Hematopoietic multipotent progenitor cell treated with erythropoietin and hydrocortisone succinate and interleukin-3 and kit ligand, for 4 days (in vitro differentiated cells): ENCODE results near the gene MAGEA1.
A peak's percentile ranks its signal among the peaks of the same experiment; 100 is the strongest.
"Not testable (repeated sequence)": the region's sequence is repeated elsewhere in the genome, so short reads cannot be mapped to it uniquely, and the experiment has no call there.

Experiments used
- DNase-seq: peaks from one replicate; pipeline ENCODE4 v3.0.0-alpha.2; 2015

The MAGEA1 gene

GRCh38 chrX:153179131-153179530, at the start of gene MAGEA1:
TSS of gene MAGEA1 (plus strand) at chrX:153179284. CDS start at chrX:153182390, 3,106 bp downstream.
- DNase-seq: no peak

DNA sequence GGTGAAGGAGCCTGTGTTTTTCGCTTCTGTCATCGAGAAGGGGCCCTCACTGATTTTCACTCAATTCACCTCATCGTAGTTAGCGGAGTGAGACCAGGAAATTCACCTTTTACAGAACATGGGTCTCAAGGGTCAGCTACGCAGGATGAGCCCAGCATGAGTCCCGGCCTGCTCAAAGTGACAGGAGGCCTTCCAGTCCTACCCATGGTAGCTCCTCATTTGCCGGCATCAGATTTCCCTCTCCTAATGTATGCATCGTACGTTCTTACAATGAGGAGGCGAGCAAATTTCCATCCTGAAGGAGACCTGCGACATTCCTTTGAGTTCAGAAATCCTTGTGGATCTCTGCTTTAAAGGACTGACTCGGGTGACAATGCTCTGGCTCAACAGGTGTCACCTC, 46.2 kb upstream of the MAGEA1 start:
- not testable (repeated sequence) for DNase-seq

- DNase-seq: not testable (repeated sequence)
These were observed 40.0 kb upstream of the MAGEA1 start for GRCh38 chrX:153139074-153139473.

- DNase-seq: not testable (repeated sequence)
These were observed 32.8 kb upstream of the MAGEA1 start for GRCh38 chrX:153146288-153146687.

- DNase-seq: no peak
These were observed 25.6 kb upstream of the MAGEA1 start for GRCh38 chrX:153153516-153153915.

DNA sequence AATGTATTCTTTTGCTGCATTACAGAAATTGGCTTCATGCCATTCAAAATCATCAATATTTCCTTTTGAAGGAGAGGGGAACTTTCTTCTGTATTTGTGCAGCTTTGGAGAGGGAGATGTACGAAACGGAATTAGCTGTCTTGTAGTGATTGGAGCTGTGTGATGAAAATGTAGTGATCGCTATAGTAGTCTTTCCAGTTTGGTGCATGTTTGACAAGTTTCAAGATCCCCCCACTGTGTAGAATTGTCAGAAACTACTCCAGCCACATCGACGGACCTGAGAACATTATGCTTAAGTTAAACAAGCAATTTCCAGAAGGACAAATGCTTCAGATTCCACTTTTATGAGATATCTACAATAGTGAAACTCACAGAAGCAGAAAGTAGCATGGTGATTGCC, 21.6 kb upstream of the MAGEA1 start:
- DNase-seq: no peak

DNA sequence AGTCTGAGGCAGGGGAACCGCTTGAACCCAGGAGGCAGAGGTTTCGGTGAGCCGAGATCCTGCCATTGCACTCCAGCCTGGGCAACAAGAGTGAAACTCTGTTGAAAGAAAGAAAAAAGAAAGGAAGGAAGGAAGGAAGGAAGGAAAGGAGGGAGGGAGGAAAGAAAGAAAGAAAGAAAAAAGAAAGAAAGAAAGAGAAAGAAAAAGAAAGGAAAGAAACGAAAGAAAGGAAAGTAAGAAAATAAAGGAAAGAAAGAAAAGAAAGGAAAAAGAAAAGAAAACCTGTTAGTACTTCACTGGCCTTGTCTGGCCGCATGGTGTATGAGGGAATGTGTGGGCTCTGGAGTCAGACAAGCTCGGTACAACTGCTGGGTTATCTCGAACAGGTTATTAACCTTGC, 20.8 kb upstream of the MAGEA1 start:
- DNase-seq: no peak

GRCh38 chrX:153161952-153162351, 17.1 kb upstream of the MAGEA1 start:
- no peak for DNase-seq

DNA sequence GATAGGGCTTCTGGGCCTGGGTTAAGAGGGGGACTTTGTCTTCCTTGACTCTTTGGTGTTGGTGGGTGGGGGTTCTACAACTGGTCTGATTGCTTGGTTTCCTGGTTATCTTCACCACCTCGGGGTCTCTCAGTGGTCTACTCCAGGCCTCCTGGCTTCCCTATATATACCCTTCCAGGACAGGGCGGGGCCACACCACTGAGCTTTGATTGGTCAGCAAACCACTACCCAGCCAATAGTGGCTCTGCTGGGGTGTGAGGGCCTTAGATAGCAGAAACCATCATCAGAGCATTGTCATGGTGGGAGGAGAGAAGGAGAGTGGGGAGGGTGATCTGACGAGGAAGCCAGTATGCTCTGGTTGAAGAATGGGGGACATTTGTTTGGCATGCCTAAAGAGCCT, 14.4 kb upstream of the MAGEA1 start:
- DNase-seq: no peak

DNA sequence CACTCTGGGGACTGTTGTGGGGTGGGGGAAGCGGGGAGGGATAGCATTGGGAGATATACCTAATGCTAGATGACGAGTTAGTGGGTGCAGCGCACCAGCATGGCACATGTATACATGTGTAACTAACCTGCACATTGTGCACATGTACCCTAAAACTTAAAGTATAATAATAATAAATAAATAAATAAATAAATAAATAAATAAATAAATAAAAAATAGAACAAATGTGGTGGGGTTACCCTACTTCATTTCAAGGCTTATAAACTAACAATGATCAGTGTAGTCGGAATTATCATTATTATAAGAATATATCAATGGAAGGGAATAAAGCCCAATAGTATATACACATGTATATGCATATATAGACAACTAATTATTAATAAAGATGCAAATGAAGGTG, 10.7 kb upstream of the MAGEA1 start:
- DNase-seq: not testable (repeated sequence)

- DNase-seq: no peak
These were observed 2.7 kb downstream of the MAGEA1 start for GRCh38 chrX:153181822-153182221.

DNA sequence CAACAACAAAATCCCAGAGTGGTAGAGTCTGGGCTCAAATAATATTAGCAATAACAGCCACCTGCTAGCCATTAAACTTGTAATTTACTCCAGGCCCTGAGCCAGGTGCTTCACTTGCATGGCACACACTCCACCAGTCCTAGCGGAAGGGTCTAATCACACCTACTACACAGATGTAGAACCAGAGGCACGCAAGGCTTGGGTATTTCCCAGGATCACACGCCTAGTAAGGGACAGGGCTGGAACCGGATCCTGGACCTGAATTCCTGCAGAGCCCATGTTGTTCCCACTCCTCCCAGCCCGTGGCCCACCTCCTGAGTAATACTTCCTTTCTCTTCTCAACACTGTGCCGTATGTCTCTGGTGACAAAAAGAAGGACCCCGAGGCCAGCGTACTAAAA, 5.7 kb downstream of the MAGEA1 start:
- no peak for DNase-seq

GRCh38 chrX:153190381-153190780, 11.3 kb downstream of the MAGEA1 start:
- DNase-seq: no peak

GRCh38 chrX:153200462-153200861, 21.4 kb downstream of the MAGEA1 start:
- DNase-seq: no peak

DNA sequence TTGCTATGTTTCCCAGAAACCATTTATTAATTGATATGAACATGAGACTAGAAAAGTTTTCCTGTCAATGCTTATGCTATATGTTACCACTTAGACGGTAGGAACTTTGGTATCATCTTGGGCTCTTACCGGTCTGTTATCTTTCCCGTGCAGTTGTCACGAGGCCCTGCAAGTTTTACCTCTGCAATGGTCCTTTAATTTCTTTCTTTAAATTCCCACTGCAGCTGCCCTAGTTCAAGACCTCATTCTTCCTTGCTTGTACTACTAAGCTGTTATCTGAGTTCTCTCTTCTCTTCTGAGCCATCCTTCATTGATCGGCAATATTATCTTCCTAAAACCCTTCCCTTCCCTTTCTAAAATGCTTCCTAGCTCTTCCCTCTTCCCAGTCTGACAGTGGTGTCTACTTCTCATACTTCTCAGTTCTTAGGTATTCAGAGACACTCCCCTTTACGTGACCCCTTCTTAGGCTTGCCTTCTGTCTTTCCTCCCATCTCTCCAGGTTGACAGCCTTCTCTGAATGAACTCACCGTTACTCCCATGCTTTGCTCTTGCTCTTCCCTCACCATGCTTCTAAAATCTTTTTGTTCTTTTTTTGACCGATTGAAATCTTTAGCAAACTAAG, 27.5 kb downstream of the MAGEA1 start:
- DNase-seq: peak; percentile 10

DNA sequence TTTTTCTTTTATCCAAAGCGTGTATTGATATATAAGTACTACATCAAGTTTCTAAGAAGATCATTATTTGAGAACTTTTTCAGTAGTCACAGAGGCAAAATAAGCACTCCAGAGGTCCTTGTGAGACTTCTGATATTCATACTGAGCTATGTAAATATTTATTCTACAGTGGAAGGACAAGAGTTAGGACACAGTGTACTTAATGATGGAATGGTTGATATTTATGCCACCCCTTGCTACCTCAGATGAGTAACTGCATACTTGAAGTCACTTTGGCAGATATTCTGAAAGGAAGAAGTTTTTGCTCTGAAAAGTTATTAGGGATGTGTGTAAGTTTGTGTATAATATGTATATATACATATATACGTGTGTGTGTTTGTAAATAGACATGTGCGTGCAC, 30.3 kb downstream of the MAGEA1 start:
- no peak for DNase-seq

GRCh38 chrX:153214934-153215333, 35.9 kb downstream of the MAGEA1 start:
- no peak for DNase-seq

GRCh38 chrX:153216926-153217325, 37.8 kb downstream of the MAGEA1 start:
- DNase-seq: no peak

GRCh38 chrX:153225438-153226098, 46.5 kb downstream of the MAGEA1 start:
- no peak for DNase-seq

- peak; percentile 61 for DNase-seq
These were observed 47.5 kb downstream of the MAGEA1 start for GRCh38 chrX:153226344-153227185.
